Liver (tissue), 3 donors: ENCODE measurements around the gene PARP14.

Experiments
- EGR1 ChIP-seq, 2 donors: IDR thresholded peaks; 2 replicates each; pipeline ENCODE4 v1.6.1; 2016 to 2018; ENCODE audit warnings: antibody characterized with exemption in 2 of 2, low read depth in 2 of 2
- FOXA1 ChIP-seq: IDR thresholded peaks from 2 replicates; pipeline ENCODE4 v1.6.1; 2016; ENCODE audit warnings: antibody characterized with exemption
- GABPA ChIP-seq, 2 donors: IDR thresholded peaks in 1 of 2; conservative IDR thresholded peaks in 1 of 2; 2 replicates each; pipeline ENCODE4 v1.6.1; 2016; ENCODE audit warnings: antibody characterized with exemption in 2 of 2, mild to moderate bottlenecking in 1 of 2, moderate library complexity in 1 of 2
- JUND ChIP-seq, 2 donors: IDR thresholded peaks; 2 replicates each; pipeline ENCODE4 v1.6.1; 2016; ENCODE audit warnings: antibody characterized with exemption in 2 of 2
- RAD21 ChIP-seq, 2 donors: IDR thresholded peaks; 2 replicates each; pipeline ENCODE4 v1.6.1; 2016; ENCODE audit warnings: antibody characterized with exemption in 2 of 2, mild to moderate bottlenecking in 2 of 2
- SP1 ChIP-seq: IDR thresholded peaks from 2 replicates; pipeline ENCODE4 v1.6.1; 2018; ENCODE audit warnings: antibody characterized with exemption, mild to moderate bottlenecking
- TAF1 ChIP-seq: conservative IDR thresholded peaks from 2 replicates; pipeline ENCODE4 v1.6.1; 2016; ENCODE audit warnings: antibody characterized with exemption, mild to moderate bottlenecking
- TF ChIP-seq, protein P1 (sequence below): fragments of 150-350 bp; IDR thresholded peaks from 2 replicates; pipeline ENCODE4 v1.5.1; 2017; ENCODE audit warnings: improper control_type of control experiment, low read depth, low read length; ENCODE audit not compliant: missing input control
- TF ChIP-seq, protein P2 (sequence below): IDR thresholded peaks from 2 replicates; pipeline ENCODE4 v1.6.1; 2016; ENCODE audit warnings: antibody characterized with exemption
- TF ChIP-seq, protein P3 (sequence below): IDR thresholded peaks from 2 replicates; pipeline ENCODE4 v1.6.1; 2016; ENCODE audit warnings: antibody characterized with exemption
- TF ChIP-seq, protein P4 (sequence below): IDR thresholded peaks from 2 replicates; pipeline ENCODE4 v1.6.1; 2016; ENCODE audit warnings: antibody characterized with exemption, mild to moderate bottlenecking
- donor health status: healthy.
- donor health status: healthy.

DNA sequence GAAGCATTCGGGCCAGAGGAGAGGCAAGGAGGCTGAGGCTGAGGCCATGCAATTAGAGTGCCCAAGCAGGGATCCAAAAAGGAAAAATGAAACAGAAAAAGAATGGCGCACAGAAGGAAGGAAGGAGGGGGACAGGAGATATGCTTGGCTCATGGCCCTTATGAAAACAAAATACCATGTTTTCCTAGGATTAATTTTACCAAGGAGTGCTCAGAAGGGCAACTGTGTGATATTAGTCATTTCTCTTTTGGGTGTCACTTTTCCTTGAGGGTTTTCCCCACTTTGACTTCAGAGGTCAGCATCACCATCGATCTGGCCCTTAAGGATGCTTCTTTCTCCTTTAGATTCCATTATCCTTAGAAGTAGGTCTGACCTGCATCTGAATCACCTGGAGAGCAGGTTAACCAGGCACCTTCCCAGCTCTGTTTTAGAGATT, 1.4 kb downstream of the PARP14 start:
- TF ChIP-seq, protein P1, sequence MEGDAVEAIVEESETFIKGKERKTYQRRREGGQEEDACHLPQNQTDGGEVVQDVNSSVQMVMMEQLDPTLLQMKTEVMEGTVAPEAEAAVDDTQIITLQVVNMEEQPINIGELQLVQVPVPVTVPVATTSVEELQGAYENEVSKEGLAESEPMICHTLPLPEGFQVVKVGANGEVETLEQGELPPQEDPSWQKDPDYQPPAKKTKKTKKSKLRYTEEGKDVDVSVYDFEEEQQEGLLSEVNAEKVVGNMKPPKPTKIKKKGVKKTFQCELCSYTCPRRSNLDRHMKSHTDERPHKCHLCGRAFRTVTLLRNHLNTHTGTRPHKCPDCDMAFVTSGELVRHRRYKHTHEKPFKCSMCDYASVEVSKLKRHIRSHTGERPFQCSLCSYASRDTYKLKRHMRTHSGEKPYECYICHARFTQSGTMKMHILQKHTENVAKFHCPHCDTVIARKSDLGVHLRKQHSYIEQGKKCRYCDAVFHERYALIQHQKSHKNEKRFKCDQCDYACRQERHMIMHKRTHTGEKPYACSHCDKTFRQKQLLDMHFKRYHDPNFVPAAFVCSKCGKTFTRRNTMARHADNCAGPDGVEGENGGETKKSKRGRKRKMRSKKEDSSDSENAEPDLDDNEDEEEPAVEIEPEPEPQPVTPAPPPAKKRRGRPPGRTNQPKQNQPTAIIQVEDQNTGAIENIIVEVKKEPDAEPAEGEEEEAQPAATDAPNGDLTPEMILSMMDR: no peak
- TF ChIP-seq RAD21 (IDR thresholded peaks at IDR 0.05) (no peak), TAF1 (no peak), FOXA1 (no peak), SP1 (no peak), GABPA (IDR thresholded peaks at IDR 0.05 in 1 of 2, conservative IDR thresholded peaks at IDR 0.05 in 1 of 2) (no peak), EGR1 (IDR thresholded peaks at IDR 0.05; ENCODE audit: low read depth in 2 of 2) (no peak), JUND (IDR thresholded peaks at IDR 0.05) (no peak)
- TF ChIP-seq, protein P2, sequence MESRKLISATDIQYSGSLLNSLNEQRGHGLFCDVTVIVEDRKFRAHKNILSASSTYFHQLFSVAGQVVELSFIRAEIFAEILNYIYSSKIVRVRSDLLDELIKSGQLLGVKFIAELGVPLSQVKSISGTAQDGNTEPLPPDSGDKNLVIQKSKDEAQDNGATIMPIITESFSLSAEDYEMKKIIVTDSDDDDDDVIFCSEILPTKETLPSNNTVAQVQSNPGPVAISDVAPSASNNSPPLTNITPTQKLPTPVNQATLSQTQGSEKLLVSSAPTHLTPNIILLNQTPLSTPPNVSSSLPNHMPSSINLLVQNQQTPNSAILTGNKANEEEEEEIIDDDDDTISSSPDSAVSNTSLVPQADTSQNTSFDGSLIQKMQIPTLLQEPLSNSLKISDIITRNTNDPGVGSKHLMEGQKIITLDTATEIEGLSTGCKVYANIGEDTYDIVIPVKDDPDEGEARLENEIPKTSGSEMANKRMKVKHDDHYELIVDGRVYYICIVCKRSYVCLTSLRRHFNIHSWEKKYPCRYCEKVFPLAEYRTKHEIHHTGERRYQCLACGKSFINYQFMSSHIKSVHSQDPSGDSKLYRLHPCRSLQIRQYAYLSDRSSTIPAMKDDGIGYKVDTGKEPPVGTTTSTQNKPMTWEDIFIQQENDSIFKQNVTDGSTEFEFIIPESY: no peak
- TF ChIP-seq, protein P3, sequence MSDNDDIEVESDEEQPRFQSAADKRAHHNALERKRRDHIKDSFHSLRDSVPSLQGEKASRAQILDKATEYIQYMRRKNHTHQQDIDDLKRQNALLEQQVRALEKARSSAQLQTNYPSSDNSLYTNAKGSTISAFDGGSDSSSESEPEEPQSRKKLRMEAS: no peak
- TF ChIP-seq, protein P4, sequence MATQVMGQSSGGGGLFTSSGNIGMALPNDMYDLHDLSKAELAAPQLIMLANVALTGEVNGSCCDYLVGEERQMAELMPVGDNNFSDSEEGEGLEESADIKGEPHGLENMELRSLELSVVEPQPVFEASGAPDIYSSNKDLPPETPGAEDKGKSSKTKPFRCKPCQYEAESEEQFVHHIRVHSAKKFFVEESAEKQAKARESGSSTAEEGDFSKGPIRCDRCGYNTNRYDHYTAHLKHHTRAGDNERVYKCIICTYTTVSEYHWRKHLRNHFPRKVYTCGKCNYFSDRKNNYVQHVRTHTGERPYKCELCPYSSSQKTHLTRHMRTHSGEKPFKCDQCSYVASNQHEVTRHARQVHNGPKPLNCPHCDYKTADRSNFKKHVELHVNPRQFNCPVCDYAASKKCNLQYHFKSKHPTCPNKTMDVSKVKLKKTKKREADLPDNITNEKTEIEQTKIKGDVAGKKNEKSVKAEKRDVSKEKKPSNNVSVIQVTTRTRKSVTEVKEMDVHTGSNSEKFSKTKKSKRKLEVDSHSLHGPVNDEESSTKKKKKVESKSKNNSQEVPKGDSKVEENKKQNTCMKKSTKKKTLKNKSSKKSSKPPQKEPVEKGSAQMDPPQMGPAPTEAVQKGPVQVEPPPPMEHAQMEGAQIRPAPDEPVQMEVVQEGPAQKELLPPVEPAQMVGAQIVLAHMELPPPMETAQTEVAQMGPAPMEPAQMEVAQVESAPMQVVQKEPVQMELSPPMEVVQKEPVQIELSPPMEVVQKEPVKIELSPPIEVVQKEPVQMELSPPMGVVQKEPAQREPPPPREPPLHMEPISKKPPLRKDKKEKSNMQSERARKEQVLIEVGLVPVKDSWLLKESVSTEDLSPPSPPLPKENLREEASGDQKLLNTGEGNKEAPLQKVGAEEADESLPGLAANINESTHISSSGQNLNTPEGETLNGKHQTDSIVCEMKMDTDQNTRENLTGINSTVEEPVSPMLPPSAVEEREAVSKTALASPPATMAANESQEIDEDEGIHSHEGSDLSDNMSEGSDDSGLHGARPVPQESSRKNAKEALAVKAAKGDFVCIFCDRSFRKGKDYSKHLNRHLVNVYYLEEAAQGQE: no peak
